Hindlimb muscle (tissue), 1 donor: ENCODE results near the gene DUSP6. TPM values are rescaled to one million over a fixed set of nuclear protein-coding genes. Genes with fewer than 3 reads are reported as not detected.
A peak's percentile ranks its signal among the peaks of the same experiment; 100 is the strongest.

Source experiments
- DNase-seq: peaks from one replicate; pipeline ENCODE4 v3.0.0-alpha.2; 2013
- polyA plus RNA-seq: library from polyadenylated mRNA; unstranded; fragments of 120-200 nt; gene quantifications from one replicate; pipeline ENCODE4 v1.2.1, GENCODE V29; 2013; ENCODE audit not compliant: insufficient read length

Gene DUSP6
- polyA plus RNA-seq, 1 donor, result 48.9 TPM

- no peak for DNase-seq
Measured at GRCh38 chr12:89328151-89329030, 23.9 kb downstream of the DUSP6 start.

GRCh38 chr12:89327486-89328094 lies 24.7 kb downstream of the DUSP6 start:
- DNase-seq, result no peak

GRCh38 chr12:89326239-89327040 lies 25.9 kb downstream of the DUSP6 start:
- DNase-seq, result no peak

GRCh38 chr12:89325495-89325894 lies 26.8 kb downstream of the DUSP6 start:
- DNase-seq, result no peak

GRCh38 chr12:89324437-89324836 lies 27.9 kb downstream of the DUSP6 start:
- no peak for DNase-seq

- DNase-seq, result no peak
Measured at GRCh38 chr12:89323568-89324218, 28.6 kb downstream of the DUSP6 start.

GRCh38 chr12:89320735-89321134 lies 31.6 kb downstream of the DUSP6 start:
- no peak for DNase-seq

GRCh38 chr12:89319606-89320005 lies 32.7 kb downstream of the DUSP6 start:
- DNase-seq, result no peak

GRCh38 chr12:89319122-89319521 lies 33.2 kb downstream of the DUSP6 start:
- DNase-seq, result peak; percentile 11

GRCh38 chr12:89316705-89317139 lies 35.6 kb downstream of the DUSP6 start:
- no peak for DNase-seq

- DNase-seq, result no peak
Measured at GRCh38 chr12:89314060-89314761, 38.1 kb downstream of the DUSP6 start.

- no peak for DNase-seq
Measured at GRCh38 chr12:89311703-89312293, 40.5 kb downstream of the DUSP6 start.

- no peak for DNase-seq
Measured at GRCh38 chr12:89309815-89310214, 42.5 kb downstream of the DUSP6 start.

- no peak for DNase-seq
Measured at GRCh38 chr12:89309440-89309802, 42.9 kb downstream of the DUSP6 start.

- DNase-seq, result no peak
Measured at GRCh38 chr12:89307474-89308253, 44.6 kb downstream of the DUSP6 start.

- no peak for DNase-seq
Measured at GRCh38 chr12:89306827-89307473, 45.4 kb downstream of the DUSP6 start.

GRCh38 chr12:89305373-89305772 lies 46.9 kb downstream of the DUSP6 start:
- no peak for DNase-seq

- no peak for DNase-seq
Measured at GRCh38 chr12:89299931-89300330, 52.4 kb downstream of the DUSP6 start.

- no peak for DNase-seq
Measured at GRCh38 chr12:89299417-89299816, 52.9 kb downstream of the DUSP6 start.
